ENCODE results near the gene CPM.
A peak's percentile ranks its signal among the peaks of the same experiment; 100 is the strongest.

The CPM gene

GRCh38 chr12:68976395-68976841, 43.4 kb upstream of the CPM start:
- Histone ChIP-seq H3K4me3 (ENCODE audit: low read length) (no peak overlapping the region), H3K4me2 (ENCODE audit: low read depth, low read length) (no peak overlapping the region), H3K9me2 (replicated peaks; ENCODE audit: insufficient read depth, low read length) (no peaks in the 10 kb centered on the region), H3K27me3 (replicated peaks; ENCODE audit: insufficient read depth, low read length) (no peaks in the 10 kb centered on the region), H4K20me1 (ENCODE audit: insufficient read depth, low read length) (no peaks in the 10 kb centered on the region), H3K36me3 (replicated peaks; ENCODE audit: insufficient read depth, low read length) (no peaks in the 10 kb centered on the region), H3F3A (ENCODE audit: insufficient read depth, low read length) (no peaks in the 10 kb centered on the region), H3K9ac (ENCODE audit: low read length) (no peak overlapping the region), H3K9me3 (replicated peaks; ENCODE audit: insufficient read depth, low read length) (no peaks in the 10 kb centered on the region), H3K27ac (ENCODE audit: low read length) (no peak overlapping the region), H3K4me1 (ENCODE audit: low read length) (no peaks in the 10 kb centered on the region), H2AFZ (ENCODE audit: low read length) (no peak overlapping the region), H3K79me2 (ENCODE audit: low read length) (no peaks in the 10 kb centered on the region)
- TF ChIP-seq EZH2phosphoT487 (IDR thresholded peaks at IDR 0.05; ENCODE audit: low read length): no peak
- TF ChIP-seq EZH2 (optimal IDR thresholded peaks at IDR 0.05; ENCODE audit: low read depth, low read length): no peak
- TF ChIP-seq, protein P1, sequence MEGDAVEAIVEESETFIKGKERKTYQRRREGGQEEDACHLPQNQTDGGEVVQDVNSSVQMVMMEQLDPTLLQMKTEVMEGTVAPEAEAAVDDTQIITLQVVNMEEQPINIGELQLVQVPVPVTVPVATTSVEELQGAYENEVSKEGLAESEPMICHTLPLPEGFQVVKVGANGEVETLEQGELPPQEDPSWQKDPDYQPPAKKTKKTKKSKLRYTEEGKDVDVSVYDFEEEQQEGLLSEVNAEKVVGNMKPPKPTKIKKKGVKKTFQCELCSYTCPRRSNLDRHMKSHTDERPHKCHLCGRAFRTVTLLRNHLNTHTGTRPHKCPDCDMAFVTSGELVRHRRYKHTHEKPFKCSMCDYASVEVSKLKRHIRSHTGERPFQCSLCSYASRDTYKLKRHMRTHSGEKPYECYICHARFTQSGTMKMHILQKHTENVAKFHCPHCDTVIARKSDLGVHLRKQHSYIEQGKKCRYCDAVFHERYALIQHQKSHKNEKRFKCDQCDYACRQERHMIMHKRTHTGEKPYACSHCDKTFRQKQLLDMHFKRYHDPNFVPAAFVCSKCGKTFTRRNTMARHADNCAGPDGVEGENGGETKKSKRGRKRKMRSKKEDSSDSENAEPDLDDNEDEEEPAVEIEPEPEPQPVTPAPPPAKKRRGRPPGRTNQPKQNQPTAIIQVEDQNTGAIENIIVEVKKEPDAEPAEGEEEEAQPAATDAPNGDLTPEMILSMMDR (IDR thresholded peaks at IDR 0.05; ENCODE audit: low read length): no peak
- no peak for DNase-seq

- Histone ChIP-seq H3K9ac (ENCODE audit: low read length) (no peak overlapping the region), H4K20me1 (ENCODE audit: insufficient read depth, low read length) (no peaks in the 10 kb centered on the region), H3K9me3 (replicated peaks; ENCODE audit: insufficient read depth, low read length) (no peaks in the 10 kb centered on the region), H3K36me3 (replicated peaks; ENCODE audit: insufficient read depth, low read length) (no peaks in the 10 kb centered on the region), H3F3A (ENCODE audit: insufficient read depth, low read length) (no peaks in the 10 kb centered on the region), H3K27ac (ENCODE audit: low read length) (no peak overlapping the region), H3K4me3 (ENCODE audit: low read length) (no peak overlapping the region), H3K79me2 (ENCODE audit: low read length) (no peaks in the 10 kb centered on the region), H2AFZ (ENCODE audit: low read length) (no peak overlapping the region), H3K27me3 (replicated peaks; ENCODE audit: insufficient read depth, low read length) (no peaks in the 10 kb centered on the region), H3K9me2 (replicated peaks; ENCODE audit: insufficient read depth, low read length) (no peaks in the 10 kb centered on the region), H3K4me1 (ENCODE audit: low read length) (no peaks in the 10 kb centered on the region), H3K4me2 (ENCODE audit: low read depth, low read length) (no peak overlapping the region)
- TF ChIP-seq, protein P1 (IDR thresholded peaks at IDR 0.05; ENCODE audit: low read length): no peak
- no peak for TF ChIP-seq EZH2 (optimal IDR thresholded peaks at IDR 0.05; ENCODE audit: low read depth, low read length)
- no peak for TF ChIP-seq EZH2phosphoT487 (IDR thresholded peaks at IDR 0.05; ENCODE audit: low read length)
- DNase-seq: peak; percentile 19
Observed at GRCh38 chr12:68975811-68976210, 42.8 kb upstream of the CPM start.

DNA sequence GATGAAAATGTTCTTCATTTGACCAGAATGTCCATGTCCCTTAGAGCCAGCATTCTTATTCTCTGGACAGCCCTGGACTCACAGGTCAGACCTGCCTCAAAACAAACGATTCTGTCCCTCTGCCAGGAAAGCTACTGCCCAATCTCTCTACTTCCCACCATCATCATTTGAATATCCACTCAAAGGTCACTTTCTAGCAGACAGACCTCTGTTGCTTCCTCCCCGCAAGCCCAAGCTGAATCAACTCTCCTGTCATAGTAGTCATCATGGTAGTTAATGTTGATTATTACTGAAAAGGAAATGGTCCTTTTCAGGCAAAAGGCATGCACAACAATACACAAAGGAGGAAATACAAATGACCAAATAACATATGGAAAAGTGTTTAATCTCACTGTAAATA, 39.6 kb upstream of the CPM start:
- H3K36me3 ChIP-seq (replicated peaks; ENCODE audit: insufficient read depth, low read length): no peaks in the 10 kb centered on the region
- no peak overlapping the region for H3K4me2 ChIP-seq (ENCODE audit: low read depth, low read length)
- H3K4me1 ChIP-seq (ENCODE audit: low read length): no peaks in the 10 kb centered on the region
- DNase-seq: no peak
- no peaks in the 10 kb centered on the region for H3K9me3 ChIP-seq (replicated peaks; ENCODE audit: insufficient read depth, low read length)
- H3K9ac ChIP-seq (ENCODE audit: low read length): no peak overlapping the region
- H3F3A ChIP-seq (ENCODE audit: insufficient read depth, low read length): no peaks in the 10 kb centered on the region
- no peaks in the 10 kb centered on the region for H3K9me2 ChIP-seq (replicated peaks; ENCODE audit: insufficient read depth, low read length)
- no peak overlapping the region for H3K4me3 ChIP-seq (ENCODE audit: low read length)
- H3K27ac ChIP-seq (ENCODE audit: low read length): no peak overlapping the region
- H2AFZ ChIP-seq (ENCODE audit: low read length): no peak overlapping the region
- no peaks in the 10 kb centered on the region for H3K79me2 ChIP-seq (ENCODE audit: low read length)
- H4K20me1 ChIP-seq (ENCODE audit: insufficient read depth, low read length): no peaks in the 10 kb centered on the region
- H3K27me3 ChIP-seq (replicated peaks; ENCODE audit: insufficient read depth, low read length): no peaks in the 10 kb centered on the region
- TF ChIP-seq EZH2phosphoT487 (IDR thresholded peaks at IDR 0.05; ENCODE audit: low read length): no peak
- TF ChIP-seq EZH2 (optimal IDR thresholded peaks at IDR 0.05; ENCODE audit: low read depth, low read length): no peak
- TF ChIP-seq, protein P1 (IDR thresholded peaks at IDR 0.05; ENCODE audit: low read length): no peak

All from MM.1S (cell line).